Endothelial cell of umbilical vein (primary cell): ENCODE data around the gene DIP2C. TPM values are rescaled to one million over a fixed set of nuclear protein-coding genes. Genes with fewer than 3 reads are reported as not detected.

ENCODE experiments used
- BruUV-seq: library from RNA; stranded (reverse); fragments of 400-500 nt; replicated peaks from 2 replicates; lab custom pipeline; 2021; lab: Mats Ljungman, UMichigan
- CTCF ChIA-PET: fragments of 300-600, 350-600 bp; sonication (Branson Sonifier 250); formaldehyde crosslinking; loops from one replicate; lab custom pipeline; 2021; ENCODE audit warnings: antibody characterized with exemption, inconsistent platforms; lab: Charles Lee
- POLR2A ChIA-PET: fragments of 300-600, 350-600 bp; sonication (Branson Sonifier 250); formaldehyde crosslinking; loops from one replicate; lab custom pipeline; 2021; ENCODE audit warnings: antibody characterized with exemption, inconsistent platforms; lab: Charles Lee
- DNase-seq: peaks from one replicate; pipeline ENCODE4 v3.0.0-alpha.2; 2011; ENCODE audit warnings: low read depth, low spot score
- FAIRE-seq: peaks from 2 replicates; lab custom pipeline; 2011; peaks lifted over from hg19 to GRCh38; lab: Jason Lieb, UNC
- H2AFZ ChIP-seq: 2 replicates; pipeline ENCODE4 v1.6.0; 2012; ENCODE audit warnings: low read depth, low read length, control low read depth, inconsistent platforms
- H3K27ac ChIP-seq: 2 replicates; pipeline ENCODE4 v1.5.1; 2011; ENCODE audit warnings: low read depth, mild to moderate bottlenecking, control low read depth, low read length, moderate library complexity; ENCODE audit not compliant: insufficient read depth
- H3K27me3 ChIP-seq, 2 experiments: 2 replicates each; pipeline versions ENCODE4 v1.6.0 to v1.6.1; 2011; ENCODE audit warnings: low read length in 2 of 2, mixed read lengths in 1 of 2; ENCODE audit not compliant: control insufficient read depth in 2 of 2, insufficient read depth in 2 of 2
- H3K36me3 ChIP-seq, 2 experiments: 2 replicates in 1 of 2; 3 replicates in 1 of 2; pipeline ENCODE4 v1.5.1; 2011; ENCODE audit warnings: low read length in 2 of 2, mild to moderate bottlenecking in 1 of 2, moderate library complexity in 1 of 2; ENCODE audit not compliant: control insufficient read depth in 2 of 2, insufficient read depth in 2 of 2; ENCODE audit errors: extremely low read depth in 1 of 2
- H3K4me1 ChIP-seq: 3 replicates; pipeline ENCODE4 v1.5.1; 2011; ENCODE audit warnings: mild to moderate bottlenecking, low read length; ENCODE audit not compliant: control insufficient read depth, insufficient read depth; ENCODE audit errors: extremely low read depth
- H3K4me2 ChIP-seq: 2 replicates; pipeline ENCODE4 v1.6.1; 2011; ENCODE audit warnings: low read length, control low read depth, mixed read lengths; ENCODE audit not compliant: insufficient read depth
- H3K4me3 ChIP-seq, 3 experiments: fragments of 200-600 bp in 1 of 3; sonication (generic), shearing (Covaris generic) in 1 of 3; replicated peaks in 1 of 3; 2 replicates each; pipeline ENCODE4 v1.5.1; 2011 to 2016; ENCODE audit warnings: control low read depth in 3 of 3, low read length in 3 of 3, mild to moderate bottlenecking in 2 of 3, inconsistent platforms in 1 of 3, low read depth in 1 of 3, moderate library complexity in 1 of 3; ENCODE audit not compliant: insufficient read depth in 1 of 3
- H3K79me2 ChIP-seq: 2 replicates; pipeline ENCODE4 v1.6.0; 2012; ENCODE audit warnings: low read length, inconsistent platforms; ENCODE audit not compliant: control insufficient read depth, insufficient read depth
- H3K9ac ChIP-seq: replicated peaks from 2 replicates; pipeline ENCODE3; 2011; ENCODE audit warnings: low read length, control low read depth; ENCODE audit not compliant: insufficient read depth; ENCODE audit errors: extremely low read depth
- H3K9me1 ChIP-seq: replicated peaks from 3 replicates; pipeline ENCODE4 v1.6.0; 2011; ENCODE audit warnings: mild to moderate bottlenecking, low read length; ENCODE audit not compliant: control insufficient read depth, insufficient read depth; ENCODE audit errors: extremely low read depth
- H3K9me3 ChIP-seq: replicated peaks from 2 replicates; pipeline ENCODE4 v1.5.1; 2012; ENCODE audit warnings: low read length, inconsistent platforms; ENCODE audit not compliant: control insufficient read depth, insufficient read depth
- H4K20me1 ChIP-seq: replicated peaks from 2 replicates; pipeline ENCODE3; 2011; ENCODE audit warnings: mild to moderate bottlenecking, low read length; ENCODE audit not compliant: control insufficient read depth, insufficient read depth; ENCODE audit errors: extremely low read depth
- CTCF ChIP-seq, 2 donors: IDR thresholded peaks; 1 replicate in 1 of 2; 2 replicates in 1 of 2; pipeline ENCODE4 v1.5.1; 2011; ENCODE audit warnings: low read length in 2 of 2, mild to moderate bottlenecking in 2 of 2, moderate library complexity in 2 of 2, control low read depth in 1 of 2, inconsistent platforms in 1 of 2, low read depth in 1 of 2; ENCODE audit not compliant: insufficient read depth in 1 of 2; ENCODE audit errors: extremely low read depth in 1 of 2
- EZH2 ChIP-seq: IDR thresholded peaks from 2 replicates; pipeline ENCODE4 v1.6.1; 2012; ENCODE audit warnings: borderline replicate concordance, low read depth, mild to moderate bottlenecking, moderate library complexity, low read length, inconsistent platforms; ENCODE audit not compliant: severe bottlenecking
- FOS ChIP-seq: IDR thresholded peaks from 2 replicates; pipeline ENCODE4 v1.6.1; 2011; ENCODE audit warnings: mild to moderate bottlenecking, low read length, moderate library complexity, borderline replicate concordance; ENCODE audit not compliant: insufficient read depth
- GATA2 ChIP-seq: IDR thresholded peaks from 2 replicates; pipeline ENCODE4 v1.7.0; 2011; ENCODE audit warnings: low read depth, mild to moderate bottlenecking, moderate library complexity, mixed read lengths, low read length; ENCODE audit not compliant: insufficient read length, insufficient read depth
- JUN ChIP-seq: IDR thresholded peaks from 2 replicates; pipeline ENCODE4 v1.6.1; 2011; ENCODE audit warnings: borderline replicate concordance, low read depth; ENCODE audit not compliant: insufficient read length, insufficient read depth
- MAX ChIP-seq: IDR thresholded peaks from 2 replicates; pipeline ENCODE4 v1.6.1; 2011; ENCODE audit not compliant: insufficient read depth, insufficient read length
- MYC ChIP-seq: IDR thresholded peaks from one replicate; pipeline ENCODE4 v1.6.1; 2011; ENCODE audit warnings: mild to moderate bottlenecking, low read depth, low read length
- POLR2A ChIP-seq: IDR thresholded peaks from 2 replicates; pipeline ENCODE4 v1.6.1; 2012; ENCODE audit warnings: low read depth, mild to moderate bottlenecking, control low read depth, low read length
- POLR2AphosphoS5 ChIP-seq: IDR thresholded peaks from 2 replicates; pipeline ENCODE4 v1.6.1; 2012; ENCODE audit warnings: low read depth, mild to moderate bottlenecking, control low read depth, low read length, moderate library complexity; ENCODE audit not compliant: insufficient read depth
- dilution Hi-C: fragments of 300-500 bp; cut with MboI; formaldehyde crosslinking; loops from one replicate; pipeline ENCODE4 v1.15.0; 2019; ENCODE audit warnings: low sequenced_read_pairs; ENCODE audit not compliant: extremely low pct_ligation_motif_present
- intact Hi-C: fragments of 100-400 bp; cut with micrococcal nuclease; formaldehyde crosslinking; loops from one replicate; pipeline ENCODE4 v1.10.0; 2022
- microRNA-seq: library from miRNA; unstranded; fragments of <30 nt; microRNA quantifications from one replicate; pipeline ENCODE4 v1.2.0, GENCODE V29; 2021; ENCODE audit warnings: borderline number of aligned reads, borderline replicate concordance
- polyA plus RNA-seq, 4 experiments: library from polyadenylated mRNA; depleted of rRNA in 3 of 4; stranded (reverse) in 3 of 4; unstranded in 1 of 4; fragments of >200 nt; gene quantifications; 2 replicates each; pipeline versions ENCODE4 v1.2.1 to v1.2.3, GENCODE V29; 2011 to 2012; ENCODE audit warnings: missing spikeins in 1 of 4
- small RNA-seq: library from RNA; depleted of rRNA; stranded (forward); fragments of <200 nt; gene quantifications from one replicate; pipeline ENCODE3, GENCODE V24; 2012; ENCODE audit warnings: low replicate concordance, low read depth; ENCODE audit not compliant: insufficient read depth, insufficient read length
- total RNA-seq: library from RNA; stranded (reverse); gene quantifications from 2 replicates; pipeline ENCODE4 v1.2.3, GENCODE V29; 2021

The DIP2C gene
- total and polyA plus RNA-seq, 2 donors (not counting 3 experiments of a cell fraction or from before 2014, with no cell fraction given): 3.6 to 10.7 TPM

- H3K27ac ChIP-seq: no peak overlapping the region
- H2AFZ ChIP-seq: no peak overlapping the region
- FAIRE-seq: no peak
- H3K9ac ChIP-seq: no peak overlapping the region
- TF ChIP-seq MAX: no peak
- no peak for TF ChIP-seq EZH2
- no peak for TF ChIP-seq JUN
- no peak for TF ChIP-seq CTCF (IDR thresholded peaks at IDR 0.05; ENCODE audit: extremely low read depth in 1 of 2, insufficient read depth in 1 of 2, low read depth in 1 of 2, low read length in 2 of 2)
- no peak for TF ChIP-seq GATA2
- no peak for TF ChIP-seq POLR2A
- no peak for TF ChIP-seq MYC
- no peak for TF ChIP-seq FOS
- TF ChIP-seq POLR2AphosphoS5: no peak
- no peaks in the 10 kb centered on the region for H3K4me1 ChIP-seq
- H3K4me3 ChIP-seq: no peak overlapping the region
- dilution Hi-C loops (no loop called here), intact Hi-C loops (no loop called here)
- no peaks in the 10 kb centered on the region for H3K9me3 ChIP-seq
- H3K9me1 ChIP-seq: no peaks in the 10 kb centered on the region
- H3K79me2 ChIP-seq: no peaks in the 10 kb centered on the region
- H3K4me2 ChIP-seq: no peak overlapping the region
- H3K36me3 ChIP-seq: no peaks in the 10 kb centered on the region
- DNase-seq: no peak
- no peaks in the 10 kb centered on the region for H4K20me1 ChIP-seq
- POLR2A ChIA-PET: no interaction called here
- CTCF ChIA-PET: no interaction called here
- H3K27me3 ChIP-seq: no peaks in the 10 kb centered on the region
- no TSS peak for BruUV-seq
Observed at GRCh38 chr10:224571-224970, 464.9 kb downstream of the DIP2C start.

Small RNAs within 50 kb of the gene (microRNA-seq; reads per million reads assigned to microRNA genes)
- gene MIR5699: 7.7 reads per million, percentile 19 among the genes with 10 or more reads in this experiment

Small RNAs within 50 kb of the gene (small RNA-seq; reads per million reads assigned to genes)
- gene MIR5699 (not detected), gene RN7SL754P (not detected), gene RNA5SP298 (not detected)

Other genes starting within 250 kb of the DIP2C start
- gene LARP4B, start 242.0 kb upstream of the DIP2C start, total RNA-seq: 101 TPM in 2 replicates
- 22.9 and 27.4 TPM in 2 replicates for gene LARP4B, start 242.0 kb upstream of the DIP2C start, polyA plus RNA-seq